HG03066 (cell line): ENCODE data around the gene MEGF6.

Source experiments
- ATAC-seq: cut with Tn5 transposase; IDR thresholded peaks from one replicate; pipeline ENCODE4 v1.9.1; 2021; ENCODE audit warnings: low read depth; ENCODE audit not compliant: unreplicated experiment

MEGF6 gene

DNA sequence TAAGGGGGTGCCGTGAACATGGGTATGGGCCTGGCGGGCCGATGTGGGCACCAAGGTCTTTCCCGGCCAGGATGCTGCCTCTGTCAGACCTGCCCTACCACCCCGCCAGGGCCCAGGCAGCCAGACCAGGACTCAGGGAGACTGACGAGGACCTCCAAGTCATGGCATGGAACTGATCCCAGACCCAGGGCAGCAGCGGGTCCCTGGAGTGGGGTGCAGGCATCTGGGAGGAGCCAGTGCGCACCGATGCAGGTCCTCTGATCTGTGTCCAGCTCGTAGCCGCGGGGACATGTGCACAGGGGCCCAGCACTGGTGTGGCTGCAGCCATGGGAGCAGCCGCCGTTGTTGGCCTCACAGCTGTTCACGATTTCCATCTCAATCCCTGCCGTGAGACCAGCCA, 100.0 kb downstream of the MEGF6 start:
- ATAC-seq, result no peak

DNA sequence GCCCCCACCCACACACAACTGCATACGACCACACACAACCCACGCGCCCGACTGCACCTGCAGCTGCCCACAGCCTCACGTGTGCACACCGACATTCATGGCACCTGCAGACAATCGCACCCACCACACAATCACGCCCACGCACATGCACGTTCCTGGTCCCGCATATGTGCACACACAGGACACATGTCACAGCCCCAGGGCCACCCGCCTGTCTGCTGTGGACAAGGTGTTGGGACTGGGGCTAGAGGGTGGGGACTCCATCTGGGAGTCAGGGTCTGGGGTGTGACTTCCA, 100.4 kb downstream of the MEGF6 start:
- ATAC-seq, result no peak

DNA sequence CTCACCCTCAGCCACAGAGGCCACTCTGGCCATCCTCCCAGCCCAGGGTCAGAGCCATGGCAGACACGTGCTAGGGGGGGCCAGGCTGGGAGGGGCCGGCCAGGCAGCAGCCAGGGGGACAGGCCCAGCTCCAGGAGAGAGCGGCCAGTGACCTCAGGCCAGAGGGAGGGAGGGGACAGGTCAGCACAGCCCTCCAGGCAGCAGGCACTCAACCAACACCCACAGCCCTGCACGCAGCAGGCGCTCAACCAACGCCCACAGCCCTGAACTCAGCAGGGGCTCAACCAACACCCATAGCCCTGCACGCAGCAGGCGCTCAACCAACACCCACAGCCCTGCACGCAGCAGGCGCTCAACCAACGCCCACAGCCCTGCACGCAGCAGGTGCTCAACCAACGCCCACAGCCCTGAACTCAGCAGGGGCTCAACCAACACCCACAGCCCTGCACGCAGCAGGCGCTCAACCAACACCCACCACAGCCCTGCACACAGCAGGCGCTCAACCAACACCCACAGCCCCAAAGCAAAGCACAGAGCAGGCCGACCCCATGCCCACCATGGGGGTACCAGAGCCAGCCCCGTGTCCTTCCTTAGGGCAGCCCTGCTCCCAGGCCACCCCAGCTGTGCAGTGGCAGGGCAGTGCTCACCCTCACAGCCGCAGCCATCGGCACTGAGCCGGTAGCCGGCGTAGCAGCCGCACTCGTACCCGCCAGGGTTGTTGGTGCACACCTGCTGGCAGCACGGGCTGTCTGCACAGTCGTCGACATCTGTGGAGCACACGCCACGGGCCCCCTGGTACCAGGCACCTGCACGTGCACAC, 101.0 kb downstream of the MEGF6 start:
- ATAC-seq, result no peak

DNA sequence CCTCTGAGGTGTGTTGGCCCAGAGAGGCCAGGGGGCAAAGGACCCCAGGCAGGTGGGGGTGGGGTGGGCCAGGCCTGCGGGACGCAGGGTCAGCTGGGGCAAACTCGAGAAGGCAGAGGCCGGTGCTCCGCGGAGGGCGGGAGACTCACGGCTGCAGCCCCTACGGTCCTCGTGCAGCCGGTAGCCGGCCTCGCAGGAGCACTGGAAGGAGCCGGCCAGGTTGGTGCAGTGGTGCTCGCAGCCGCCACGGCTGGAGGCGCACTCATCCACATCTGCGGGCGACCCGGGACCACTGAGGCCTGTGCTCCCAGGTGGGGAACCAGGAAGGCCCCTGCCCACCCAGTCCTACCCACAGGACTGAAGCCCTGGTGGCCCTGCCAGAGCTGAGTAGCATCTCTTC, 101.6 kb downstream of the MEGF6 start:
- no peak for ATAC-seq

DNA sequence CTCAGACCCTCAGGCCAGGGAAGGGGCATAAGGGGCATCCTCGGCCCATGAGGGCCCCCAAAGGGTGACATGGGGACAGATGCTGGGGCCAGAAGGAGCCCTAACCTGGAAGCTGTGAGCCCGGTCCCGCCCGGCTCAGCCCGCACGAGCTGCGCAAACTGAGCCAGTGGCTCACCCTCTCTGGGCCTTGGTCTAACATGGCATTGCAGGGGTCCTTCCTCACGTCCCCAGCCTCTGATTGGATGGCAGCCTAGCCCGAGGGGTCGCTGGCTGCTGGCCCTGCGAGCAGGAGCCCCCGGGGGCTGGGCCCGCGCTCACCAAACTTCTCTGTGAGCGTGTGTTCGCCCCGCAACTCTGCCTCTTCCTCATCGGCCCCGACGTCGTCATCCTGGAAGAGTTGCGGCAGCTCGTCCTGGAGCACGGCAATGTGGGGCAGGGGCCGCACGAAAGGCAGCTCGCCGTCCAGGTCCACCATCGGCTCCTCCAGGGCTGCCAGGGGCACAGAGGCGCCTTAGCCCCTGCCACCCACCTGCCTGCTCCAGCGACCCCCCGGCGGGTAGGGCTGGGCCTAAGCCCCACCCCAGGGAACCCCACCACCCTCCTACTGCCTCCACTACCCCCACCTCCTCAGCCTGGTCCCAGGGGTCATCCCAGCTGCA, 102.4 kb downstream of the MEGF6 start:
- ATAC-seq, result no peak

DNA sequence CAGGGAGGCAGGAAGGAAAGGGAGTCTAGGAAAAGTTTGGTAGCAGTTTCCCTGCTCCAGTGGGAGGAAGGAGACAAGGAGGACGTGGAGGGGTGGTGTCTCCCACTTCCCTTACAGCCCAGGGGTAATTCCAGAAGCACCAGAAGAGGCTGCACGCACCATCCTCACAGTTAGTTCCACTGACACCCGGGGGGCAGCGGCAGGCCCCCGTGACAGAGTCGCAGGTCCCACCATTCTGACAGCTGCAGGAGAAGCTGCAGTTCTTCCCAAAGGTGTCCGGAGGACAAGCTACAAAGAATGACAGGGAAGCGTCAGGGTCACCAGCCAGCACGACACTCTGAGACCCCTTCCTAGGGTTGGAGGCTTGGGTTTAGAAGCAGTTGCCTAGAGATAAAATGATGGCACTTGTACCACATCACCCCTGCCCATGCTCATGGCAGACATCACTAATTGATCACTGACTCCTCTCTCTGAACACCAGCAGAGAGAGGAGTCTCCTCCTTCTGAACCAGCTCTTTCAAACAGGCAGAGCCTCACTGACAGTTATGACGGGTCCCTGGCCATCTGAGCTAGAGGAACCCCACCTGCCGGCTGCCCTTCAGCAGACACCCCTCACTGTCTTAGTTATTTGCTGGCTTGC, 103.6 kb downstream of the MEGF6 start:
- ATAC-seq, result no peak

DNA sequence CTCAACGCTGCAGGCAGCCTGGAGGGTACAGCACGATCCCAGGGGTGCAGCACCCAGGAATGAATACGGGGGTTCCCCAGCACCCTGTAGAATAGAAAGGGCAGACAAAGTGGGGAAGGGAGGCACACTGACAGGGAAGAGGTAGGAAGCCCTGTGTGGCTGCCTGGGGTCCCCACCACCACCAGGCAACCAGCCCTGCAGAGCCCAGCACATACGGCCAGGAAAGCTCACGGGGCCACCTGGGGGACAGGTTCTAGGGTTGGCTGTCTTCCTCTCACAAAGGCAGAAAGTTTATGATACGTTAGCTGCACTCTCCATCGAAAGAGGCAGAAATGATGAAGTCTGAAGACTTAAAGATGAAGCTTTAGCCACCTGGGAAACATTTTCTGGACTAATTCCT, 104.4 kb downstream of the MEGF6 start:
- ATAC-seq, result no peak

DNA sequence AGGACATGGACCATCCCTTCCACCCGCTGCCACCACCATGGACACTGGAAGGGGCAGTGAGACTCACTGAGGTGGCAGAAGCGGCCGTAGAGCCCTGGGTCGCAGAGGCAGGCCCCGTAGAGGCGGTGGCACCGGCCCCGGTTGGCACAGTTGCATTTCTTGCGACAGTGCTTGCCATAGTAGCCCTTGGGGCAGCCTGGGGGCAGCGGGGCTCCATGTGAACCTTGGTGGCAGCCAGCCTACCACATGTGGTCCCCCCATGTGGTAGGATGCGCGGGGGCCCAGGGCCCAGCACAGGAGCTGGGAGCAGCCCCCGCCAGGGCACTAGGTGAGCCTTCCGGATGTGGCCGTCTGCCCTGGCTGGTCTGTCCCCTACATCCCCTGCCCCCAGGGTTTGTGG, 105.3 kb downstream of the MEGF6 start:
- ATAC-seq, result no peak

DNA sequence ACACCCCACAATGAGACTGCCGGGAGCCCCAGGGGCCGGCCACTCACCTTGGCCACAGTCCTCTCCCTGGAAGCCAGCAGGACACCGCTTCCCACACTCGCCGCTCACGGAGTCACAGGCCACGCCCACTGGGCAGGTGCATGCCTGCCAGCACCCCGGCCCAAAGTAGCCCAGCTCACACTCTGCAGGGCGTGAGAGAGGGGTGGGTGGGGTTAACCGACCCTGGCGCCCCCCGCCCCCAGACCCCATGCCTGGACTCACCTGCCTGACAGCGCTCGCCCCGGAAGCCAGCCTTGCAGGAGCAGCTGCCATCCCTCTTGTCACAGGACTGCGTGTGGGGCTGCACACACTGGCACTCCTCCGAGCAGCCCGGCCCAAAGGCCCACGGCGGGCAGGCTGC, 106.1 kb downstream of the MEGF6 start:
- ATAC-seq, result no peak

DNA sequence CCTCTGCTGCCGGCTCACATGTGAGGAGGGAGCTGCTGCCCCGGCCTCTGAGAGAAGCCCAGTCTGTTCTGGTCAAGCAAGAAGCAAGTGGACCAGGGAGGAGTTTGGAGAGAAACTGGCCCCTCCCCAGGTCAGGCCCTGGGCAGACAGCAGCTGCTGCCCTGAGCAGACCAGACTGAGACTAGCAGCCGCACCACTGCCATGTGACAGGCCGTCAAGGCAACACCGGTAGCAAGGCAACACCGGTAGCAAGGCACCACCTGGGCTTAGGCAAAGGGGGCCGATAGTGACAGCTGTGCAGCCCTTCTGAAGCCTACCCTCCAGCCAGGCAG, 106.5 kb downstream of the MEGF6 start:
- ATAC-seq, result no peak

DNA sequence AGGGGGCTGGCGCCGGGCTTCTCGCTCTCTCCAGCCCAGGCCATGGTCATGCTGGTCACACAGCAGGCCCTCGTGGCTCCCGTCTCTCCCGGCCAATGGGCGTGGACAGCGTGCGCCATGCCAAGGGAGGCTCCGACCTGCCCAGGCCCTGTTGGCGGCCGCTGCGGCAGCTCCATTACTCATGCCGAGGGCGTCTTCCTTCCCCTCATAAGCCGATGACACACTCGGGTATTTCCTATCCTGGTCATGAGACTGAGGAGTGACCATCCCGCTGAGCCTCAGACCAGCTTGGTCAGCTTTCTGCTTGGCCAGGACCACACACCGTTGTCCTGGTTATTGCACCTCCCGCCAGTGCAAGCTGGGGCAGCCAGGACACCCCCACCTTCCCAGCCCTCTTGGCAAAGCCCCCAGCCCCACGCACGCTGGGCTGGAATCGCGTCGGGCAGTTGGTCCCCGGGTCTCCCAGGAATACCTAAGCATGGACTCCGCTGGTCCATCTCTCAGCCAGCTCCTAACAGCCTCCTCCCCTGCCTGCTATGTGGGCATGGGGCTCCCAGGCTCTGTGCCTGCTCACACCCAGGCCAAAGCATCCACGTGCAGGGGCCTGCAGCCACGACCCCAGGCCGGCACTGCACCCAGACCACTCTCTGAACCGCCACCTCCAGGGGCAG, 107.0 kb downstream of the MEGF6 start:
- no peak for ATAC-seq

DNA sequence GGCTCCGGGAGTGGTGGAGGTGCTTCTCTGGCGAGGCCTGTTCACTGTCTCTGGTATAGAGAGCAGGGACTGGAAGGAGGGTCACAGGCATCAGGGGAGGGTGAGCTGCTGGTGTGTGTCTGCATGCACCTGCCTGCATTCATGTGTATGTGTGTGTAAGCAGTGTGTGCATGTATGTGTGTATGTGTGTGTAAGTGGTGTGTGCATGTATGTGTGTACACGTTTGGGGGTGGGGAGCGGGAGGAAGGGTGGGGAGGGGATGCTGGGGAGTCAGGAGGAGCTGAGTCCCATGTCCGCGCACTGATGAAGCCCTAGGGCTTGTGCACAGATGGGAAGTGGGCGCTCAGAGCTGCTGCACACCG, 107.8 kb downstream of the MEGF6 start:
- no peak for ATAC-seq

DNA sequence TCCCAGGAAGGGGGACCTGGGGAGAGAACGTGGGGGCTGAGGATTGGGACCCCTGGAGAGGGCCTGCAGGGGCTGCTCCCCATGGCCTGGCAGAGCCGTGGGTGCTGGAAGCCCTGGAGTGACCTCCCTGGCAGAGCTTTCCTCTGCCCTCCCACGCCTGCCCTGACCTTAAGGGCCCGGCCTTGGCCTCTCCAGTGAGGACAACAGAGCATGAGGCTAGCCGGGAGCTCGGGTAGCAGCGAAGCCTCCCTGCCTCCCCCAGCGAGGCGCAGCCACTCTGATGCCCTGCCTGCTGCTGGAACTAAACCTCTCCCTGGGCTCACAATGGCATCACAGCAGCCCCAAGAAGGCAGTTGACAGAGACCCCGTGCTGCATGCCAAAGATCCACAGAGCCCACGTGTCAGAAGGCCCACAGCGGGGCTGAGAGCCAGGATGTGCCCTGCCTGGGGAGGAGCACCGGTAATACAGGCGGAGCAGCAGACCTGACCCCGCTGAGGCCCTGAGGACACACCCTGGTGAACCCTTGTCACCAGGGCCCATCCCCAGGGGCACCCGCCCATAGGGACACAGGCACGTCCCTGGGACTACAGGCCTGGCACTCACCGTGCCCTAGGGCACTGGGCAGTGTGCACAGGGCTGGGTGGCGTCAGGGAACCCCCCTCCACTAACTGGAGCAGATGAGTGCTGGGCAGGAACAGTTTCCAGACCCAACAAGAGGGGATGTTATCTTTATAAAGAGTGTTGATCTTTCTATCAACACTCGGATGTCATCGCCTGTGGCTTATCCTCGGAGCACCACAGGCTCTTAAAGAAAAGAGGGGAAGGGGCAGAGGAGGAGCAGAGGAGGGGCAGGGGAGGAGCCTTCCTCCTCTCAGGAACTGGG, 108.4 kb downstream of the MEGF6 start:
- ATAC-seq, result no peak

DNA sequence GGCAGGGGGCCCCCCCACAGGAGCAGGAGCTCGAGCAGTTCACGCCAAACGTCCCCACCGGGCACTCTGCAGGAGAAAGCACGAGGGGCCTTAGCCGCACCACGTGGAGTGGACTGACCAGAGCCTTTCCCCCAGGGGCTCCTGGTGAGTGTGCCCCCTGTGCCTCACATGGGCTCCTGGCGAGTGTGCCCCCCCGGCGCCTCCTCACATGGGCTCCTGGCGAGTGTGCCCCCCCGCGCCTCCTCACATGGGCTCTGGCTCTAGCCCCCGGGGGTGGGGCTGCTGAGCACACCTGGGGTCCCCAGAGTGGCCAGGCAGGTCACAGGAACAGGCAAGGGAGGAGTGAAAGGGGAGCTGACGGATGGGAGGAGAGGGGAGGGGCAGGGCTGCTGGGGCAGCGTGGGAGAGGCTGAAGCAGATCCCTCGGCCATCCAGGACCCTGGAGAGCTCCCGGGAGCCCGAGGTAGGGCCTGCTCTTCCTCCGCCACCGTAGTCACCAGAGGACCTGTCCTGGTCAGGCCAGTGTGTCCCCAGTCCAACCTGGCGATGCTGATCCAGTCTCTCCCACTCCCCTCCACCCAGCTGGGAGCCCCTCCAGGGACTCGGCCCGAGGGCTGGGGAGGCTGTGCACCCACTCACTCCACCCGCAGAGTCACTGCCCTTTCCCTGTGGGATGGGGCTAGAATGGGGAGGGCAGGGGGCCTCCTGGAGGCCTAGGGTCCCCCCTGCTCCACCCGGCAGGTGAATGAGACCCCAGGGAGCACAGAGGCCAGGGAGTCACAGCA, 109.3 kb downstream of the MEGF6 start:
- no peak for ATAC-seq

DNA sequence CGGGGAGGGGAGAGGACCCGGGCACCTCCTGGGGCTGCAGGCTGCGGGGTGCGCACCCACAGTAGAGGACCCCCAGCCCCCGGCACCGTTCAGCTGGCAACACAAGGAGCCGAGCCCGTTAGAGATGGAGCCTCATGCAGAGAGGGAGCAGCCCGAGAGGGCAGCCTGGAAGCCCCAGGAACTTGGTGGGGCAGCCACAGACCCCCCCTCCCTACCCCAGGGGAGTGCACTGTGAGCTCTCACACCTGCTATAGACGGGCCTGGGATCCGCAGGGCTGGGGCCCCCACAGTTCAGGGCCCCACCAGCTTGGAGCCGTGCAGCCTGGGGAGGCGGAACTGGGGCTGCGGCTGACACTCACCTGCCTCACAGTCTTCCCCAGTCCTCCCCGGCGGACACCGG, 109.9 kb downstream of the MEGF6 start:
- ATAC-seq, result no peak

DNA sequence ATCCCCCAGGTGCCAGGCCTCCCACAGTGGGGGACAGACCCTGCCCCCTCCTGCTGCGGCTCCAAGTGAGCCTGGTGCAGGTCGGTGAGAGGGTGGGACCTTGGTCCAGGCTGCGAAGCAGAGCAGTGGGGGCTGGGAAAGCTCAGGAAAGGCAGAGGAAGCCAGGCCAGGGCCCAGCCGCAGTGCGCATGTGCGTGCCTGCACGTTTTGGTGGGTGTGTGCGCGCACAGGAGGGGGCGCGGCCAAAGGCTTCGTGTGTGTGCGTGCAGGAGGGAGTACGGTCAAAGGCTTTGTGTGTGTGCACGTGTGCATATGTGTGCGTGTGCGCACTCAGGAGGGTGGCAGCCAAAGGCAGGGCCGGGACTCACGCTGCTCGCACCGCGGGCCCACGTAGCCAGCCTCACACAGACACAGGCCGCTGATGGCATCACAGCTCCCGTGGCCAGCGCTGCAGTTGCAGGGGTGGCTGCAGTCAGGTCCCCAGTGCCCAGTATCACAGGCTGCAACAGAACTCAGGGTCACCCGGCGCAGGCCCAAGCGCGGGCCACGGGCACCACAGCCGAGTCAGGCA, 111.0 kb downstream of the MEGF6 start:
- ATAC-seq, result no peak

DNA sequence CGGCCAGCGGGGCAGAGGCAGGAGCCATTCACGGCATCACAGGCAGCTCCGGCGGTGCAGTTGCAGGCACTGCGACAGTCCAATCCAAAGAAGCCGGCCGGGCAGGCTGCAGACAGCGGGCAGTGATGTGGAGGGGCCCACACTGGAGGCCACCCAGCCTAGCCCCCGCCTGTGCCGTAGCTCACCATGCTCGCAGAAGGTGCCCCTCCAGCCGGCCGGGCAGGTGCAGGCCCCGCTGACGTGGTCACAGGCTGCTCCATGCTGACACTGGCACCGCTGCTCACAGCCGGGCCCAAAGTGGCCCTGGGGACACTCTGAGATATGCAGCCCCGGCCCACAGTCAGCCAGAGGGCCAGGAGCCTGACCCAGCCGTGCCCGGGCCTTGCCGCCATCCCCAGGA, 111.7 kb downstream of the MEGF6 start:
- no peak for ATAC-seq

DNA sequence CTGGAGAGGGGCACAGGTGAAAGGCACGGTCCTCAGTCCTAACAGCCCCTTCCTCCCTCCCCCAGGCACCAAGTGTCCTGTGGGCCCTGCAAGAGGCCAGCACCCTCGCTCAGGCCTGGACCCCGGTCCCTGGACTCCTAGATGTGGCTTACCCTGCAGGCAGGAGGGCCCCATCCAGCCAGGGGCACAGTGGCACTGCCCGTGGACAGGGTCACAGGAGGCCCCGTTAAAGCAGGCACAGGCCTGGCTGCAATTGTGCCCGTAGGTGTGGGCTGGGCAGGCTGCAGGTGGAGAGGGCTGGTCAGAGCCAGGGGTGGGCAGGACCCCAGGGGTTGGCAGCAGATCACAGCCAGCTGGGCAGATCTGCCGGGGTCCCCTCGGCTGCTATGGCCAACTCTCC, 112.3 kb downstream of the MEGF6 start:
- no peak for ATAC-seq

DNA sequence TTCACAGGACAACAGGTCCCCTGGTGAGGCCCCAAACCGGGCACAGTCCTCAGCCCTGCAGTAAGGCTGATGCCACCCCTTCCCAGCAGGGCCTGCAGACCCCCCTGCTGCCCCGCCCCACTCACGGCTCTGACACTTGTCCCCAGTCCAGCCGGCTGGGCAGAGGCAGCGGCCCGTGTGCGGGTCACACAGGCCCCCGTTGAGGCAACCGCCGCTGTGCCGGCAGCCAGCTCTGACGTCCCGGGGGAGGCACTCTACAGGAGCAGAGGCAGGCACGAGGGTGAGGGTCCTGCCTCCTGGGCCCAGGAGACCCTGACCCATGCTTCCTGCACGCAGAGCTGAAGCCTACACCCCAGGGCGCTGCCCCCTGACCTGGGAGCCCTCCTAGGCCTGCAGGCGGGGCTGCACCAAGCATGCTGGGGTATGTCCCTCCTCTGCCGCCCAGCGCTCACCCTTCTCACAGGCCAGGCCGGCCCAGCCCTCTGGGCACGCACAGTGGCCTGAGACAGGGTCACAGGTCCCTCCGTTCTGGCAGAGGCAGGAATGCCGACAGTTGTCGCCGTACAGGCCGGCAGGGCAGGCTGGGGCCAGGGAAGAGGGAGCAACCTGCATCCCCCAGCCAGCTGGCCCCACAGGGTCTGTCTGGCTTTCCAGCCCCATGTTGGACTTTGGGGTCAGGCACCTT, 112.9 kb downstream of the MEGF6 start:
- no peak for ATAC-seq
